LNCaP clone FGC (cell line): ENCODE results near the gene BMP2K.
A peak's percentile ranks its signal among the peaks of the same experiment; 100 is the strongest.

Experiments
- DNase-seq: peaks from one replicate; pipeline ENCODE4 v3.0.0-alpha.2; 2011; ENCODE audit warnings: low read depth
- H3K4me3 ChIP-seq: 2 replicates; pipeline ENCODE4 v1.5.1; 2011; ENCODE audit warnings: mild to moderate bottlenecking, low read depth, low read length, control low read depth
- CTCF ChIP-seq: IDR thresholded peaks from 2 replicates; pipeline ENCODE4 v1.5.1; 2012; ENCODE audit warnings: mild to moderate bottlenecking; ENCODE audit not compliant: control insufficient read depth, insufficient read depth; ENCODE audit errors: extremely low read depth

Gene BMP2K

GRCh38 chr4:78776079-78776728 lies at the start of gene BMP2K:
Gene BMP2K, plus strand, starts transcription at chr4:78776350. Its CDS starts 194 bp downstream, at chr4:78776544.
- TF ChIP-seq CTCF, result peak; percentile 11; the same call in 1 of the 2 replicates
- H3K4me3 ChIP-seq, result peak within 1 kb of the TSS; percentile 83
- no peak for DNase-seq

GRCh38 chr4:78726546-78726945 lies 49.6 kb upstream of the BMP2K start:
- no peak for DNase-seq
- H3K4me3 ChIP-seq, result no peak overlapping the region
- no peak for TF ChIP-seq CTCF

GRCh38 chr4:78732332-78733104 lies 43.6 kb upstream of the BMP2K start:
- TF ChIP-seq CTCF, result no peak
- H3K4me3 ChIP-seq, result no peak overlapping the region
- no peak for DNase-seq

- TF ChIP-seq CTCF, result no peak
- DNase-seq, result no peak
- no peak overlapping the region for H3K4me3 ChIP-seq
Measured at GRCh38 chr4:78734441-78735162, 41.5 kb upstream of the BMP2K start.

- no peak for TF ChIP-seq CTCF
- no peak for DNase-seq
- H3K4me3 ChIP-seq, result no peak overlapping the region
Measured at GRCh38 chr4:78735697-78736096, 40.5 kb upstream of the BMP2K start.

- DNase-seq, result no peak
- TF ChIP-seq CTCF, result no peak
- no peak overlapping the region for H3K4me3 ChIP-seq
Measured at GRCh38 chr4:78737035-78737434, 39.1 kb upstream of the BMP2K start.
